GM19438 (cell line): ENCODE results near the gene RBM28.

ENCODE experiments used
- ATAC-seq: cut with Tn5 transposase; IDR thresholded peaks from one replicate; pipeline ENCODE4 v1.9.1; 2021; ENCODE audit warnings: low read depth; ENCODE audit not compliant: unreplicated experiment

RBM28 gene

DNA sequence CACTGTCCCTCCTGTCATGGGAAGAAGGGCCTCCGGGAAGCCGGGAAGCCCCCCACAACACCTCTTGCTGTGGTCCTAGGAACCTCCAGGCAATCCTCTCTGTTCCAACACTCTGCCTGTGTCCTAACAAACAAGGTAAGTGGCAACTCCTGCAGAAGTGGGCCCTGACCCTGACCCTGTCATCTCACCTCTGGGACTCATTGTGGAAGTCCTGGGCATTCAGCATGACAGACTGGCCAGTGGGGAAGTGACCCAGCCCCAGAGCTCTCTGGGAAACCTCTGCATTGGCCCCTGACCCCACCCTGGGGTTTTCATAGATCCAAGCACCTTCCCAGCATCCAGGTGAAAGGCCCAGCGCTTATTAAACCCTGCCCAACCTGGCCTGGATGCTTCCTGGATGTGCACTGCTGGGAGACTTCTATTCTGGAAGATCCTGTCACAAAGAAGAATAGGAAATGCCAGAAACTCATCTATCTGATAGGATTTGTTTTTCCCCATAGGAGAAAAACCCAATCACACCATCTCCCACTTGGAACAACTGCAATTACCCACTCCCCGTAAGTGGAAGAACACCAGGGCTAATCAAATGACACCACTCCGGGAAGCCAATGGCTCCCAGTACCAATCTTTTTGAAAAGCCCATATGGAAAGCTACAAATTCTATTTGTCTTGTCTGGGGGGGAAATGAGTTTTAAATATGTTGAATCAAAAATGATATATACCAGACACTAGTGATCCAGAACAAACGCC lies 78.4 kb downstream of the RBM28 start:
- no peak for ATAC-seq

DNA sequence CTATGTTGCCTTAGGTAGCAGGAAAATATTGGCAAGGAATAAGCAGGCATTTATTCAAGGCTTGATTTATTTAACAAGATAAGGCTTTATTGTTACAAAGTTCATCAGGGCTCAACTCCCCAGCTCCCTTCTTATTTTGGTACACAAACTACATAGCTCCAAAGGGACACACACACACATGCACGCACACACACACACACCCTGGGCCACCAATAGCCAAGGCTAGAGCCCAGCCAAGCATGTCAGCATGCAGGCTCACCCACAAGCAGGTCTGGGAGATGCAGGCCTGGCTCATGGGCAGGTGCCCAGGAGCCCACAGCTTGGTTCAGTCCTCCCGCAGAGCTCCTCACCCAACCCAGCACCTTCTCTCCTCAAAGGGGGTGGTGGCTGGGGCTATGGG lies 79.2 kb downstream of the RBM28 start:
- ATAC-seq, result no peak

DNA sequence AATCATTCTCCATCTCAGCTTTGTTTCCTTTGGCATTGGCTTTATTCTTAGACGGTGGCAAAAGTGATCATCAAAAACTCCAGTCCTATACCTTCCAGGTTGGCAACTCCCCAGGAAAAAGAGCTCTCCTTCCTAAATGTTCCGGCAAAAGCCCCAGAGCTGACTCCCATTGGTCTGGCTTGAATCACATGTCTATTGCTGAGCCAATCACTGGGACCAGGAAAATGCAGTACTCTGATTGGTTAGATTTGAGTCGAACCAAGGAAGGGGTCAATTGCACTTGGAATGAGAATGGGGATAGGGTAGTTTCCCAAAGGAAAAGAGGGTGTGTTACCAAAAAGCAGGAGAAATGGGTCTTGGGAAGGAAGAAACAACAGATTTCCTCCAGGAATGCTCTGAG lies 80.3 kb downstream of the RBM28 start:
- no peak for ATAC-seq

DNA sequence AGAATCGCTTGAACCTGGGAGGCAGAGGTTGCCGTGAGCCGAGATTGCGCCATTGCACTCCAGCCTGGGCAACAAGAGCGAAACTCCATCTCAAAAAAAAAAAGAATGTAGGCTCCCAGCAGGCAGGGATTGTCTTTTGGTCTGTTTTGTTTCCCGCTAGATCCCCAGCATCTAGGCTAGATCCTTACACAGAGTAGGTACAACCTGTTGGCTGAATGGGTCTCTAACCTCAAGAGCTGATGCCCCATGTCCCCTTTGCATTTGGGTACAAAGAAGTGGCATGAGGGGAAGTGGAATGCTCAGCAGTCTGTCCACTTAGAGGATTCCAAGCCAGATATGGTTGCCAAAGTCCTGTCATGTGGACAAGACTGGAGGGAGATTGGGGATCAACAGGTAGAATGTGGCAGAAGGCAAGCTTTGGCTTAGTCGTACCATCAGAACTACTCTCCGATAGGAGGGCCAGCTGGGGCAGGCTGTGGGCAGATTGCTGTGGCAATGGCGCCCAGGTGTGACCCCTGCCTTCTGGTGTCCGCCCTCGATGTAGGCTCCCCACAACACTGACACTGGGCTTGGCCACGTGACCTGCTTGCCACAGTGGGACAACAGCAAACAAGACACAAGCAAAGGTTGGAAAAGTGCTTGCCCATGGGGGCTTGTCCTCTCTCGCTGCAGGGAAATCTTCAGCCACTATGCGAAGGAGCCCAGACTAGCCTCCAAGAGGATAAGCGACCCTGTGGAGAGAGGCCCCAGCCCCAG lies 81.3 kb downstream of the RBM28 start:
- no peak for ATAC-seq

DNA sequence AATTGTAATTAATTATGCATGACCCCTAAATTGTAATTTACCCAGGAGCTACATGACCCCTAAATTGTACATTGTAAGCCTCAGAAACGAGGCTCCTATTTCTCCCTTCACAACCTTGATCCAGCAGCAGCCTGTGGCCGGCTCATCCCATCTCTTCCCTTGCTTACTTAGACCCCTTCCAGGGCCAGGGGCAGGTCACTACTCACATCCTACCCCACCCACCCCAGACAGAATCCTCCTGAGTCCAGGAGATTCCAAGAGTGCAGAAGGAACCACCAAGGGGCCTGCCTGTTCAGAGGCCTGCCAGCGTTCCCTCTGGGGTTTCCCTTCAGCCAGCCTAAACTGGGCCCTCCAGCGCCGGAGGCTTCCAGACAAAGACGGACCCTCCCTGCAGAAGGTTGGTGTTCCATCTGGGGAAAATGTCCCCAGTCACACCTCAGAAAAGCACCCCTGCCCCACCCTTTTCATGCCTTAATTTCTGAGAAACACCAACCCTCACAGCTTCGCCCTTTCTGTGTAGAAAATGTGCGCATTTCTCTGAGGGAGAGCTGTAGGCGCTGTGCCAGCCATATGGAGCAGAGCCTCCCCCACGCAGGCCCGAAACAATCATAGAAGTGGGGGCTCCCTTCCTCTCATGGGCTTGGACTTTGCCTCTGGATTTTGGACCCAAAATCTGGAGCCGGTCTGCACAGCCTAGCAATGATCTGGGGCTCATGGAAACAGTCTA lies 83.5 kb downstream of the RBM28 start:
- ATAC-seq, result no peak

DNA sequence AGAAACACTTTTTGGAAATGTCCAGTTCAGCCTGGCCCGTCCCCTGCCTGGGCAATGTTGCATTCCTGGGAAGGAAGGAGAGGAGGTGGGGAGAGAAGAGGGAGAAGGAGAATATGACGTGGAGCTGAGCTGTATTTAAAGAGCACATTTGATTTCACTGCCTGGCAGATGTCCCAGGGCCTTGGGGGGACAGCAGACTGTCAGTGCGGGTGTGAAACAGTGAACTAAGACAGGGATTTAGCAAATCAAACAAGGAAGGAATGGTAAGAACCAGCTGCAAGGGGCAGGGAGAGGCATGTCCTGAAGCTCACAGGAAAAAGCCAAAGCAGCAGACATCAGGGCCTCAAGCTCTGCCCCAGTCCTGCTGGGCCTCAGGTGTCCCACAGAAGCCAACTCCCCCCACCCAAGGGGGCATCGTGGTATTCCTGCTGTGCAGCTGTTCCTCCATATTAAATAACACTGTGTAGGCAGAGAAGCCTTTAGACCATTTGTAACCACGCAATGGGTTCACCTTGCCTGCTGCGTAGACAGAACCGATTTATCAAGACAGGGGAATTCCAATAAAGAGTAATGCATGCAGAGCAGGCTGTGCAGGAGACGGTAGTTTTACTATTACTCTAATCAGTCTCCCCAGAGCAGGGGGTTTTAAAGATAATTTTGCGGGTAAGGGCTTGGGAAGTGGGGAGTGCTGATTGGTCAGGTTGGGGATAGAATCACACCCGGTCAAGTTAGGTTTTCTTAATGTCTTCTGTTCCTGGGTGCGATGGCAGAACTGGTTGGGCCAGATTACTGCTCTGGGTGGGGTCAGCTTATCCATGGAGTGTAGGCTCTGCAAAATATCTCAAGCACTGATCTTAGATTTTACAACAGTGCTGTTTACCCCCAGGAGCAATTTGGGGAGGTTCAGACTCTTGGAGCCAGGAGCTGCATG lies 84.3 kb downstream of the RBM28 start:
- ATAC-seq, result no peak

DNA sequence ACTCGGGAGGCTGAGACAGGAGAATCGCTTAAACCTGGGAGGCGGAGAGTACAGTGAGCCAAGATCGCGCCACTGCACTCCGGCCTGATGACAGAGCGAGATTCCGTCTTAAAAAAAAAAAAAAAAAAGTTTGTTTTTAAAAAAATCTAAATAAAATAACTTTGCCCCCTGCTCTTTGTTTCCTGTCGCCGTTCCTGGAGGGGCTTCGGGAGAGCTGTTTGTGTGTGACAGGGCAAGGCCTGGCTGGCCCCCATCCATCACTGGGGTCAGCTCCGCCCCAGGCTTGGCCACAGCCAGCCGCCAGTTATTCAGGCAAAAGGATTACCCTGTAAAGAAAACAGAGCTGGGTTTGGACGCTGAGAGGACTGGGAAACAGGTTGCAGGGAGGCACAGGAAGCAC lies 86.2 kb downstream of the RBM28 start:
- no peak for ATAC-seq

DNA sequence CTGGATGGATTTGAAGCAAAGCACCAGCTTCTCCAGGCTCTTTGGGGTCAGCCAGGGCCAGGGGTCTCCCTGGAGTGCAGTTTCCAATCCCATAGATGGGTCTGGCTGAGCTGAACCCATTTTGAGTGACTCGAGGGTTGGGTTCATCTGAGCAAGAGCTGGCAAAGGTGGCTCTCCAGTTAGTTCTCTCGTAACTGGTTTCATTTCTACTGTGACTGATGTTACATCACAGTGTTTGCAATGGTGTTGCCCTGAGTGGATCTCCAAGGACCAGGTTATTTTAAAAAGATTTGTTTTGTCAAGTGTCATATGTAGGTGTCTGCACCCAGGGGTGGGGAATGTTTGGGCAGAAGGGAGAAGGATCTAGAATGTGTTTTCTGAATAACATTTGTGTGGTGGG lies 88.4 kb downstream of the RBM28 start:
- ATAC-seq, result no peak

DNA sequence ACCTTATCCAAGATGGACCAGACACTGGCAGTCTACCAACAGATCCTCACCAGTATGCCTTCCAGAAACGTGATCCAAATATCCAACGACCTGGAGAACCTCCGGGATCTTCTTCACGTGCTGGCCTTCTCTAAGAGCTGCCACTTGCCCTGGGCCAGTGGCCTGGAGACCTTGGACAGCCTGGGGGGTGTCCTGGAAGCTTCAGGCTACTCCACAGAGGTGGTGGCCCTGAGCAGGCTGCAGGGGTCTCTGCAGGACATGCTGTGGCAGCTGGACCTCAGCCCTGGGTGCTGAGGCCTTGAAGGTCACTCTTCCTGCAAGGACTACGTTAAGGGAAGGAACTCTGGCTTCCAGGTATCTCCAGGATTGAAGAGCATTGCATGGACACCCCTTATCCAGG lies 89.2 kb downstream of the RBM28 start:
- ATAC-seq, result no peak

DNA sequence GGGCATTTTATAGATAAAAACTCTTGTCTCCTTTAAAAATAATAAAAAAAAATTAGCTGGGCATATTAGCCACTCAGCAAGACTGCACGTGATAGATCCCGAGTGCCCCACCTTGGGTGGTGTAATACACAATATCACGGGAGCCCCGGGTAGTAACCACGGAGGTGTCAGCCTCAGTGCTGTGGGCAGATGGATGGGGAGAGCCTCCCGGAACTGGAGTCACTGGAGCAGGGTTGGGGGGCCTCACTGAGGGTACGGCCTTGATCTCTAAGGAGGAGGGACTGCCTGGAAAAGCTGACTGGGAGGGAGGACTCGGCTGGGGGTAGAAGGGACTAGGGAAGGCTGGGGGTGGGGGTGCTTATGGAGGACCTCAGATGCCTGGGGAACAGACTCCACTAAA lies 90.0 kb downstream of the RBM28 start:
- no peak for ATAC-seq

DNA sequence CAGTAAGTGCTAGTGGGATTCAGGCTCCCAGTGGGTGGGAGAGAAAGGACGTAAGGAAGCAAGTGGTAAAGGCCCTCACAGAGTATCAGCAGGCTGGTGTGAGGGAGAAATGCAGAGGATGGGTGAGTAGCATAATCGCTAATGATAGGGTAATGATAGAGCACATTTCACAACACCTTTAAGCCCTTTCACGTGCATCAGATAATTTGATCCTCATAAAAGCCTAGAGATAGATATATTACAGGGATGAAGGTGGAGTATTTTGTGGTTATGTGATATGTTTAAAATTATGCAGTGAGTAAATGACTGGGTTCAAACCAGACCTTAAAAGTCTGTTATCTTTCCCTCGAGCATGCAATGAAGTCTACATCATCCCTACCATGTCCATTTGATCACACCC lies 92.4 kb downstream of the RBM28 start:
- no peak for ATAC-seq
